ENCODE results near the gene CELF3. TPM values are rescaled to one million over a fixed set of nuclear protein-coding genes. Genes with fewer than 3 reads are reported as not detected.

The CELF3 gene
- total and polyA plus RNA-seq, 2 experiments from 2014 or later, result 0.31 to 0.58 TPM

DNA sequence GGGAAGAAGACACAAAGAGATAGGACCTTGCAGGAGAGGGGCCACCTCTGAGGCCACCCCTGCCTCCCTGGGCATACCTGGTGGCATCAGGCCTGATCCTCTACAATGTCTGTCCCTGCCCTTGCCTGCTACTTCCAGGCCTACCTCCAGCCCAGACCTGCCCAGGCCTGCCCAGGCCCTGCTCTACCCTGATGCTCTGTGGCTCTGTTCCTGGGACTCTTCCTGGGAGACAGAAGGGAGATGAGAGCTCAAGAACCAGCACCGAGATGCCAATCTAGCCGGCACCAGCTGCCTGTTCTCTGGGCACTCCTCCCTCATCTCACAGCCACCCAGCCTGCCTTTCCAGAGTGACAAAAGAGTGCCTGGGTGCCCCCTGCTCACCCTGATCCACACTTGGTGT is 2.7 kb downstream of the CELF3 start (continued):
- TF ChIP-seq, protein P1, sequence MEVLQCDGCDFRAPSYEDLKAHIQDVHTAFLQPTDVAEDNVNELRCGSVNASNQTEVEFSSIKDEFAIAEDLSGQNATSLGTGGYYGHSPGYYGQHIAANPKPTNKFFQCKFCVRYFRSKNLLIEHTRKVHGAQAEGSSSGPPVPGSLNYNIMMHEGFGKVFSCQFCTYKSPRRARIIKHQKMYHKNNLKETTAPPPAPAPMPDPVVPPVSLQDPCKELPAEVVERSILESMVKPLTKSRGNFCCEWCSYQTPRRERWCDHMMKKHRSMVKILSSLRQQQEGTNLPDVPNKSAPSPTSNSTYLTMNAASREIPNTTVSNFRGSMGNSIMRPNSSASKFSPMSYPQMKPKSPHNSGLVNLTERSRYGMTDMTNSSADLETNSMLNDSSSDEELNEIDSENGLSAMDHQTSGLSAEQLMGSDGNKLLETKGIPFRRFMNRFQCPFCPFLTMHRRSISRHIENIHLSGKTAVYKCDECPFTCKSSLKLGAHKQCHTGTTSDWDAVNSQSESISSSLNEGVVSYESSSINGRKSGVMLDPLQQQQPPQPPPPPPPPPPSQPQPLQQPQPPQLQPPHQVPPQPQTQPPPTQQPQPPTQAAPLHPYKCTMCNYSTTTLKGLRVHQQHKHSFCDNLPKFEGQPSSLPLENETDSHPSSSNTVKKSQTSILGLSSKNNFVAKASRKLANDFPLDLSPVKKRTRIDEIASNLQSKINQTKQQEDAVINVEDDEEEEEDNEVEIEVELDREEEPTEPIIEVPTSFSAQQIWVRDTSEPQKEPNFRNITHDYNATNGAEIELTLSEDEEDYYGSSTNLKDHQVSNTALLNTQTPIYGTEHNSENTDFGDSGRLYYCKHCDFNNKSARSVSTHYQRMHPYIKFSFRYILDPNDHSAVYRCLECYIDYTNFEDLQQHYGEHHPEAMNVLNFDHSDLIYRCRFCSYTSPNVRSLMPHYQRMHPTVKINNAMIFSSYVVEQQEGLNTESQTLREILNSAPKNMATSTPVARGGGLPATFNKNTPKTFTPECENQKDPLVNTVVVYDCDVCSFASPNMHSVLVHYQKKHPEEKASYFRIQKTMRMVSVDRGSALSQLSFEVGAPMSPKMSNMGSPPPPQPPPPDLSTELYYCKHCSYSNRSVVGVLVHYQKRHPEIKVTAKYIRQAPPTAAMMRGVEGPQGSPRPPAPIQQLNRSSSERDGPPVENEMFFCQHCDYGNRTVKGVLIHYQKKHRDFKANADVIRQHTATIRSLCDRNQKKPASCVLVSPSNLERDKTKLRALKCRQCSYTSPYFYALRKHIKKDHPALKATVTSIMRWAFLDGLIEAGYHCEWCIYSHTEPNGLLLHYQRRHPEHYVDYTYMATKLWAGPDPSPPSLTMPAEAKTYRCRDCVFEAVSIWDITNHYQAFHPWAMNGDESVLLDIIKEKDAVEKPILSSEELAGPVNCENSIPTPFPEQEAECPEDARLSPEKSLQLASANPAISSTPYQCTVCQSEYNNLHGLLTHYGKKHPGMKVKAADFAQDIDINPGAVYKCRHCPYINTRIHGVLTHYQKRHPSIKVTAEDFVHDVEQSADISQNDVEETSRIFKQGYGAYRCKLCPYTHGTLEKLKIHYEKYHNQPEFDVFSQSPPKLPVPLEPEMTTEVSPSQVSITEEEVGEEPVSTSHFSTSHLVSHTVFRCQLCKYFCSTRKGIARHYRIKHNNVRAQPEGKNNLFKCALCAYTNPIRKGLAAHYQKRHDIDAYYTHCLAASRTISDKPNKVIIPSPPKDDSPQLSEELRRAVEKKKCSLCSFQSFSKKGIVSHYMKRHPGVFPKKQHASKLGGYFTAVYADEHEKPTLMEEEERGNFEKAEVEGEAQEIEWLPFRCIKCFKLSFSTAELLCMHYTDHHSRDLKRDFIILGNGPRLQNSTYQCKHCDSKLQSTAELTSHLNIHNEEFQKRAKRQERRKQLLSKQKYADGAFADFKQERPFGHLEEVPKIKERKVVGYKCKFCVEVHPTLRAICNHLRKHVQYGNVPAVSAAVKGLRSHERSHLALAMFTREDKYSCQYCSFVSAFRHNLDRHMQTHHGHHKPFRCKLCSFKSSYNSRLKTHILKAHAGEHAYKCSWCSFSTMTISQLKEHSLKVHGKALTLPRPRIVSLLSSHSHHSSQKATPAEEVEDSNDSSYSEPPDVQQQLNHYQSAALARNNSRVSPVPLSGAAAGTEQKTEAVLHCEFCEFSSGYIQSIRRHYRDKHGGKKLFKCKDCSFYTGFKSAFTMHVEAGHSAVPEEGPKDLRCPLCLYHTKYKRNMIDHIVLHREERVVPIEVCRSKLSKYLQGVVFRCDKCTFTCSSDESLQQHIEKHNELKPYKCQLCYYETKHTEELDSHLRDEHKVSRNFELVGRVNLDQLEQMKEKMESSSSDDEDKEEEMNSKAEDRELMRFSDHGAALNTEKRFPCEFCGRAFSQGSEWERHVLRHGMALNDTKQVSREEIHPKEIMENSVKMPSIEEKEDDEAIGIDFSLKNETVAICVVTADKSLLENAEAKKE (CRISPR knock-in tag; IDR thresholded peaks at IDR 0.05), result no peak
- TF ChIP-seq, protein P2, sequence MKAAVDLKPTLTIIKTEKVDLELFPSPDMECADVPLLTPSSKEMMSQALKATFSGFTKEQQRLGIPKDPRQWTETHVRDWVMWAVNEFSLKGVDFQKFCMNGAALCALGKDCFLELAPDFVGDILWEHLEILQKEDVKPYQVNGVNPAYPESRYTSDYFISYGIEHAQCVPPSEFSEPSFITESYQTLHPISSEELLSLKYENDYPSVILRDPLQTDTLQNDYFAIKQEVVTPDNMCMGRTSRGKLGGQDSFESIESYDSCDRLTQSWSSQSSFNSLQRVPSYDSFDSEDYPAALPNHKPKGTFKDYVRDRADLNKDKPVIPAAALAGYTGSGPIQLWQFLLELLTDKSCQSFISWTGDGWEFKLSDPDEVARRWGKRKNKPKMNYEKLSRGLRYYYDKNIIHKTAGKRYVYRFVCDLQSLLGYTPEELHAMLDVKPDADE (IDR thresholded peaks at IDR 0.05), result no peak
- TF ChIP-seq EZH2 (IDR thresholded peaks at IDR 0.05; ENCODE audit: low read depth, unreplicated experiment) (no peak), STAT1 (IDR thresholded peaks at IDR 0.05; ENCODE audit: unreplicated experiment) (no peak)
- TF ChIP-seq, protein P3, sequence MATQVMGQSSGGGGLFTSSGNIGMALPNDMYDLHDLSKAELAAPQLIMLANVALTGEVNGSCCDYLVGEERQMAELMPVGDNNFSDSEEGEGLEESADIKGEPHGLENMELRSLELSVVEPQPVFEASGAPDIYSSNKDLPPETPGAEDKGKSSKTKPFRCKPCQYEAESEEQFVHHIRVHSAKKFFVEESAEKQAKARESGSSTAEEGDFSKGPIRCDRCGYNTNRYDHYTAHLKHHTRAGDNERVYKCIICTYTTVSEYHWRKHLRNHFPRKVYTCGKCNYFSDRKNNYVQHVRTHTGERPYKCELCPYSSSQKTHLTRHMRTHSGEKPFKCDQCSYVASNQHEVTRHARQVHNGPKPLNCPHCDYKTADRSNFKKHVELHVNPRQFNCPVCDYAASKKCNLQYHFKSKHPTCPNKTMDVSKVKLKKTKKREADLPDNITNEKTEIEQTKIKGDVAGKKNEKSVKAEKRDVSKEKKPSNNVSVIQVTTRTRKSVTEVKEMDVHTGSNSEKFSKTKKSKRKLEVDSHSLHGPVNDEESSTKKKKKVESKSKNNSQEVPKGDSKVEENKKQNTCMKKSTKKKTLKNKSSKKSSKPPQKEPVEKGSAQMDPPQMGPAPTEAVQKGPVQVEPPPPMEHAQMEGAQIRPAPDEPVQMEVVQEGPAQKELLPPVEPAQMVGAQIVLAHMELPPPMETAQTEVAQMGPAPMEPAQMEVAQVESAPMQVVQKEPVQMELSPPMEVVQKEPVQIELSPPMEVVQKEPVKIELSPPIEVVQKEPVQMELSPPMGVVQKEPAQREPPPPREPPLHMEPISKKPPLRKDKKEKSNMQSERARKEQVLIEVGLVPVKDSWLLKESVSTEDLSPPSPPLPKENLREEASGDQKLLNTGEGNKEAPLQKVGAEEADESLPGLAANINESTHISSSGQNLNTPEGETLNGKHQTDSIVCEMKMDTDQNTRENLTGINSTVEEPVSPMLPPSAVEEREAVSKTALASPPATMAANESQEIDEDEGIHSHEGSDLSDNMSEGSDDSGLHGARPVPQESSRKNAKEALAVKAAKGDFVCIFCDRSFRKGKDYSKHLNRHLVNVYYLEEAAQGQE (IDR thresholded peaks at IDR 0.05; ENCODE audit: unreplicated experiment), result no peak
